Caco-2 (cell line): ENCODE data around the gene LAMP5. TPM values are rescaled to one million over a fixed set of nuclear protein-coding genes. Genes with fewer than 3 reads are reported as not detected.

Experiments
- BruUV-seq: library from RNA; stranded (reverse); fragments of 400-500 nt; replicated peaks from 2 replicates; lab custom pipeline; 2021; lab: Mats Ljungman, UMichigan
- CTCF ChIA-PET: fragments of 300-600 bp; sonication (Branson Sonifier 250); formaldehyde crosslinking; loops from one replicate; lab custom pipeline; 2022; ENCODE audit warnings: antibody characterized with exemption; lab: Charles Lee
- POLR2A ChIA-PET: fragments of 300-600 bp; sonication (Branson Sonifier 250); formaldehyde crosslinking; loops from one replicate; lab custom pipeline; 2022; ENCODE audit warnings: antibody characterized with exemption; lab: Charles Lee
- DNase-seq, 2 experiments: peaks; one replicate each; pipeline versions ENCODE4 v3.0.0 to v3.0.0-alpha.2; 2020 to 2022
- H3K27me3 ChIP-seq: replicated peaks from 2 replicates; pipeline ENCODE4 v1.6.0; 2011; ENCODE audit warnings: low read length; ENCODE audit not compliant: control insufficient read depth, insufficient read depth
- H3K36me3 ChIP-seq: 2 replicates; pipeline ENCODE4 v1.5.1; 2011; ENCODE audit warnings: low read length; ENCODE audit not compliant: control insufficient read depth, insufficient read depth
- H3K4me1 ChIP-seq: fragments of 250-450 bp; sonication (Bioruptor Pico); 2 replicates; pipeline ENCODE4 v1.5.1; 2020; ENCODE audit warnings: mild to moderate bottlenecking
- H3K4me3 ChIP-seq: 2 replicates; pipeline ENCODE4 v1.5.1; 2011; ENCODE audit warnings: low read depth, mild to moderate bottlenecking, control low read depth, low read length
- H3K9me3 ChIP-seq: fragments of 250-450 bp; sonication (Bioruptor Pico); 2 replicates; pipeline ENCODE4 v1.5.1; 2020; ENCODE audit warnings: mild to moderate bottlenecking, moderate library complexity
- H3K27ac Mint-ChIP-seq: one replicate; pipeline ENCODE4 v1.8.0; 2022; ENCODE audit warnings: mixed read lengths; ENCODE audit not compliant: unreplicated experiment
- H3K27me3 Mint-ChIP-seq: one replicate; pipeline ENCODE4 v1.8.0; 2022; ENCODE audit warnings: mixed read lengths; ENCODE audit not compliant: insufficient read depth, unreplicated experiment
- H3K36me3 Mint-ChIP-seq: one replicate; pipeline ENCODE4 v1.8.0; 2022; ENCODE audit warnings: mild to moderate bottlenecking, mixed read lengths; ENCODE audit not compliant: insufficient read depth, unreplicated experiment
- H3K4me1 Mint-ChIP-seq: one replicate; pipeline ENCODE4 v1.8.0; 2022; ENCODE audit warnings: low read depth, mixed read lengths; ENCODE audit not compliant: unreplicated experiment
- H3K4me3 Mint-ChIP-seq: one replicate; pipeline ENCODE4 v1.8.0; 2022; ENCODE audit warnings: mild to moderate bottlenecking, moderate library complexity, mixed read lengths; ENCODE audit not compliant: unreplicated experiment
- H3K9me3 Mint-ChIP-seq: one replicate; pipeline ENCODE4 v1.8.0; 2022; ENCODE audit warnings: mixed read lengths; ENCODE audit not compliant: unreplicated experiment
- intact Hi-C: fragments of 100-400 bp; cut with micrococcal nuclease; formaldehyde crosslinking; loops from one replicate; pipeline ENCODE4 v1.10.0; 2022; ENCODE audit not compliant: unreplicated experiment
- total RNA-seq: library from RNA; stranded (reverse); gene quantifications from 2 replicates; pipeline ENCODE4 v1.2.3, GENCODE V29; 2022
- TF ChIP-seq, protein P1 (sequence below), 2 experiments: fragments of 200-600 bp in 1 of 2; IDR thresholded peaks; 1 replicate in 1 of 2; 2 replicates in 1 of 2; pipeline versions ENCODE4 v1.5.1 to v1.8.0; 2011 to 2022; ENCODE audit warnings: antibody characterized with exemption in 1 of 2, control low read depth in 1 of 2, inconsistent platforms in 1 of 2, low read depth in 1 of 2, low read length in 1 of 2, mild to moderate bottlenecking in 1 of 2, moderate library complexity in 1 of 2; ENCODE audit not compliant: insufficient read depth in 1 of 2, severe bottlenecking in 1 of 2, unreplicated experiment in 1 of 2

LAMP5 gene
- total RNA-seq, 1 experiment from 2014 or later = not detected

- no peak overlapping the region for H3K4me3 ChIP-seq
- TF ChIP-seq, protein P1, sequence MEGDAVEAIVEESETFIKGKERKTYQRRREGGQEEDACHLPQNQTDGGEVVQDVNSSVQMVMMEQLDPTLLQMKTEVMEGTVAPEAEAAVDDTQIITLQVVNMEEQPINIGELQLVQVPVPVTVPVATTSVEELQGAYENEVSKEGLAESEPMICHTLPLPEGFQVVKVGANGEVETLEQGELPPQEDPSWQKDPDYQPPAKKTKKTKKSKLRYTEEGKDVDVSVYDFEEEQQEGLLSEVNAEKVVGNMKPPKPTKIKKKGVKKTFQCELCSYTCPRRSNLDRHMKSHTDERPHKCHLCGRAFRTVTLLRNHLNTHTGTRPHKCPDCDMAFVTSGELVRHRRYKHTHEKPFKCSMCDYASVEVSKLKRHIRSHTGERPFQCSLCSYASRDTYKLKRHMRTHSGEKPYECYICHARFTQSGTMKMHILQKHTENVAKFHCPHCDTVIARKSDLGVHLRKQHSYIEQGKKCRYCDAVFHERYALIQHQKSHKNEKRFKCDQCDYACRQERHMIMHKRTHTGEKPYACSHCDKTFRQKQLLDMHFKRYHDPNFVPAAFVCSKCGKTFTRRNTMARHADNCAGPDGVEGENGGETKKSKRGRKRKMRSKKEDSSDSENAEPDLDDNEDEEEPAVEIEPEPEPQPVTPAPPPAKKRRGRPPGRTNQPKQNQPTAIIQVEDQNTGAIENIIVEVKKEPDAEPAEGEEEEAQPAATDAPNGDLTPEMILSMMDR (IDR thresholded peaks at IDR 0.05; ENCODE audit: insufficient read depth in 1 of 2, low read depth in 1 of 2, low read length in 1 of 2, severe bottlenecking in 1 of 2, unreplicated experiment in 1 of 2) = no peak
- ChIA-PET POLR2A (no interaction called here), CTCF (no interaction called here)
- H3K27me3 ChIP-seq = no peaks in the 10 kb centered on the region
- H3K27me3 Mint-ChIP-seq = peaks cover 16% of the 10 kb centered on the region
- no peak for DNase-seq
- no peak overlapping the region for H3K4me3 Mint-ChIP-seq
- H3K9me3 ChIP-seq = no peaks in the 10 kb centered on the region
- no TSS peak for BruUV-seq
- no peaks in the 10 kb centered on the region for H3K4me1 Mint-ChIP-seq
- no peaks in the 10 kb centered on the region for H3K9me3 Mint-ChIP-seq
- no peaks in the 10 kb centered on the region for H3K4me1 ChIP-seq
- intact Hi-C loops = no loop called here
- H3K36me3 Mint-ChIP-seq = no peaks in the 10 kb centered on the region
- no peak overlapping the region for H3K27ac Mint-ChIP-seq
- H3K36me3 ChIP-seq = no peaks in the 10 kb centered on the region
Observed at GRCh38 chr20:9517297-9518162, 3.1 kb downstream of the LAMP5 start.

DNA sequence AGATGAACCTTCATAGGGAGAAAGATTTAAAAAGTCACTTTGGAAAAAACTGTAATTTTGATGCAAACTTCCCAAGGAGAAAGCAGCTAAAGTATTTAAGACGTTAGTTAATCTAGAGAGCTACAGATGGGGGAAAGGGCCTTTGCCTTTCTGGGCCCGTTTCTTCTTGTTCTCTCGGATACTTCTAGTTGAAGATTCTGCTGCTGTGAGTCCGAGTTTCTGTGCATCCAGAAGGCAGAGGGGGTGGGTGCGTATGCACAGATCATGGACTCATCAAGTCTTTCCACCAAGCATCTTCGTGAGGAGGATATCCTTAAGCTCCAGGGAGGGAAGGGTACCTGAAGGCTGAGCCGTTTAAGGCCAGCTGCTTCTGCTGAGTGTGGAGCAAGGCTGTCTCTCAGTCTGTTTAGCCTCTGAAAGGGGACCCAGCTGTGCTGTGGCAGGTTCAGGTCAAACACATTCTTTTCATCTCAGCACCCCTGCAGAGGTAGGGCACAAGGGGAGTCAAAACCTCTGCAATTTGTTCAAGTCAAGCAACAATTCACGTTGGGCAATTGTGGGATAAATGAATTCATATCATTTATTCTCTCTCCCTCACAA, 4.3 kb downstream of the LAMP5 start:
- Mint-ChIP-seq H3K27me3 (peaks cover 16% of the 10 kb centered on the region), H3K36me3 (no peaks in the 10 kb centered on the region), H3K9me3 (no peaks in the 10 kb centered on the region), H3K4me3 (no peak overlapping the region), H3K27ac (no peak overlapping the region), H3K4me1 (no peaks in the 10 kb centered on the region)
- DNase-seq = no peak
- Histone ChIP-seq H3K27me3 (no peaks in the 10 kb centered on the region), H3K4me3 (no peak overlapping the region), H3K9me3 (no peaks in the 10 kb centered on the region), H3K36me3 (no peaks in the 10 kb centered on the region), H3K4me1 (no peaks in the 10 kb centered on the region)
- TF ChIP-seq, protein P1 (IDR thresholded peaks at IDR 0.05; ENCODE audit: insufficient read depth in 1 of 2, low read depth in 1 of 2, low read length in 1 of 2, severe bottlenecking in 1 of 2, unreplicated experiment in 1 of 2) = no peak
- ChIA-PET CTCF (no interaction called here), POLR2A (no interaction called here)
- BruUV-seq = no TSS peak
- intact Hi-C loops = no loop called here

- no peak for DNase-seq
- H3K4me1 ChIP-seq = no peaks in the 10 kb centered on the region
- Mint-ChIP-seq H3K27ac (no peak overlapping the region), H3K36me3 (no peaks in the 10 kb centered on the region), H3K9me3 (no peaks in the 10 kb centered on the region), H3K4me1 (no peaks in the 10 kb centered on the region), H3K4me3 (no peak overlapping the region), H3K27me3 (peaks cover 12% of the 10 kb centered on the region)
- intact Hi-C loops = no loop called here
- TF ChIP-seq, protein P1 (IDR thresholded peaks at IDR 0.05; ENCODE audit: insufficient read depth in 1 of 2, low read depth in 1 of 2, low read length in 1 of 2, severe bottlenecking in 1 of 2, unreplicated experiment in 1 of 2) = no peak
- no peaks in the 10 kb centered on the region for H3K9me3 ChIP-seq
- H3K36me3 ChIP-seq = no peaks in the 10 kb centered on the region
- POLR2A ChIA-PET = no interaction called here
- BruUV-seq = no TSS peak
- H3K27me3 ChIP-seq = no peaks in the 10 kb centered on the region
- CTCF ChIA-PET = no interaction called here
- no peak overlapping the region for H3K4me3 ChIP-seq
Observed at GRCh38 chr20:9520086-9520485, 5.7 kb downstream of the LAMP5 start.
